ENCODE results near the gene CCNJL. TPM values are rescaled to one million over a fixed set of nuclear protein-coding genes. Genes with fewer than 3 reads are reported as not detected.

Gene CCNJL
- total RNA-seq, 8 experiments from 2014 or later = 0.10 to 10.0 (median 1.4) TPM

GRCh38 chr5:160325716-160326115, 13.4 kb upstream of the CCNJL start:
- 88 to 100% (median 100%) methylated on average over 1 to 2 of the region's 2 CpGs; no CpG with 5 or more reads in 7 of the 10 experiments for WGBS, 10 experiments
- in situ Hi-C loops (cut with MboI; ENCODE audit: low pct_unique_long_range_greater_than_20kb in 2 of 9, low sequenced_read_pairs in 9 of 9, unreplicated experiment in 9 of 9) = loop anchor here in 6 of 9 experiments (25.0 kb wide), 3 partner anchors 113 to 313 kb away; partner anchors contain the start of gene TTC1 (in 3 of the 6)
- H3K4me3 ChIP-seq = no peak overlapping the region
- no peak overlapping the region for H3K27ac ChIP-seq
- ATAC-seq (replicated peaks in 6 of 8) = no peak
- H3K4me1 ChIP-seq (replicated peaks in 1 of 2) = no peaks in the 10 kb centered on the region

- in situ Hi-C loops (cut with MboI; ENCODE audit: low pct_unique_long_range_greater_than_20kb in 2 of 9, low sequenced_read_pairs in 9 of 9, unreplicated experiment in 9 of 9) = loop anchor here in 6 of 9 experiments (25.0 kb wide), 3 partner anchors 113 to 313 kb away; partner anchors contain the start of gene TTC1 (in 3 of the 6)
- Histone ChIP-seq H3K4me3 (no peak overlapping the region), H3K27ac (no peak overlapping the region), H3K4me1 (replicated peaks in 1 of 2) (no peaks in the 10 kb centered on the region)
- 20 to 100% (median 60%) methylated on average over 1 to 2 of the region's 2 CpGs; no CpG with 5 or more reads in 3 of the 10 experiments for WGBS, 10 experiments
- ATAC-seq (replicated peaks in 6 of 8) = no peak
Measured at GRCh38 chr5:160324886-160325285, 12.5 kb upstream of the CCNJL start.

GRCh38 chr5:160318409-160318808, 6.0 kb upstream of the CCNJL start:
- in situ Hi-C loops (cut with MboI; ENCODE audit: low pct_unique_long_range_greater_than_20kb in 2 of 9, low sequenced_read_pairs in 9 of 9, unreplicated experiment in 9 of 9) = no loop called here
- 60 to 100% (median 89%) methylated on average over 1 to 4 of the region's 4 CpGs for WGBS, 10 experiments
- no peak for ATAC-seq (replicated peaks in 6 of 8)
- Histone ChIP-seq H3K4me1 (replicated peaks in 1 of 2) (no peaks in the 10 kb centered on the region), H3K27ac (no peak overlapping the region), H3K4me3 (no peak overlapping the region)

- in situ Hi-C loops (cut with MboI; ENCODE audit: low pct_unique_long_range_greater_than_20kb in 2 of 9, low sequenced_read_pairs in 9 of 9, unreplicated experiment in 9 of 9) = no loop called here
- Histone ChIP-seq H3K4me1 (replicated peaks in 1 of 2) (peaks cover 3 to 4% of the 10 kb centered on the region in 2 donors), H3K27ac (no peak overlapping the region), H3K4me3 (no peak overlapping the region)
- no peak for ATAC-seq (replicated peaks in 6 of 8)
- 41 to 100% (median 68%) methylated on average over 1 to 5 of the region's 5 CpGs for WGBS, 10 experiments
Measured at GRCh38 chr5:160317434-160317833, 5.1 kb upstream of the CCNJL start.

- 71 to 83% (median 75%) methylated on average over 1 of the region's 1 CpG; no CpG with 5 or more reads in 7 of the 10 experiments for WGBS, 10 experiments
- ATAC-seq (replicated peaks in 6 of 8) = peak in 1 of 8 experiments; percentile 36
- in situ Hi-C loops (cut with MboI; ENCODE audit: low pct_unique_long_range_greater_than_20kb in 2 of 9, low sequenced_read_pairs in 9 of 9, unreplicated experiment in 9 of 9) = no loop called here
- Histone ChIP-seq H3K27ac (no peak overlapping the region), H3K4me1 (replicated peaks in 1 of 2) (peaks cover 3 to 6% of the 10 kb centered on the region in 2 donors), H3K4me3 (no peak overlapping the region)
Measured at GRCh38 chr5:160315968-160316367, 3.6 kb upstream of the CCNJL start.

GRCh38 chr5:160312960-160313727, 780 bp upstream of the CCNJL start:
- ATAC-seq (replicated peaks in 6 of 8) = peak in 1 of 8 experiments; percentile 0
- H3K4me3 ChIP-seq = peak overlapping the region; percentile 41 to 90 (median 59)
- H3K27ac ChIP-seq = no peak overlapping the region
- 0 to 45% (median 28%) methylated on average over 3 to 8 of the region's 8 CpGs for WGBS, 10 experiments
- H3K4me1 ChIP-seq (replicated peaks in 1 of 2) = peaks cover 3 to 7% of the 10 kb centered on the region in 2 donors
- in situ Hi-C loops (cut with MboI; ENCODE audit: low pct_unique_long_range_greater_than_20kb in 2 of 9, low sequenced_read_pairs in 9 of 9, unreplicated experiment in 9 of 9) = no loop called here

GRCh38 chr5:160311491-160312133, 752 bp downstream of the CCNJL start:
- in situ Hi-C loops (cut with MboI; ENCODE audit: low pct_unique_long_range_greater_than_20kb in 2 of 9, low sequenced_read_pairs in 9 of 9, unreplicated experiment in 9 of 9) = no loop called here
- 0 to 46% (median 16%) methylated on average over 1 to 6 of the region's 45 CpGs; no CpG with 5 or more reads in 1 of the 10 experiments for WGBS, 10 experiments
- H3K27ac ChIP-seq = no peak overlapping the region
- ATAC-seq (replicated peaks in 6 of 8) = peak; percentile 27 to 73 (median 52)
- peaks cover 3 to 7% of the 10 kb centered on the region in 2 donors for H3K4me1 ChIP-seq (replicated peaks in 1 of 2)
- peak overlapping the region; percentile 41 to 90 (median 59) for H3K4me3 ChIP-seq

- Histone ChIP-seq H3K27ac (no peak overlapping the region), H3K4me3 (no peak overlapping the region), H3K4me1 (replicated peaks in 1 of 2) (peaks cover 3 to 7% of the 10 kb centered on the region in 2 donors)
- no peak for ATAC-seq (replicated peaks in 6 of 8)
- in situ Hi-C loops (cut with MboI; ENCODE audit: low pct_unique_long_range_greater_than_20kb in 2 of 9, low sequenced_read_pairs in 9 of 9, unreplicated experiment in 9 of 9) = no loop called here
- WGBS, 10 experiments = 45 to 100% (median 83%) methylated on average over 1 to 4 of the region's 4 CpGs; no CpG with 5 or more reads in 1 of the 10 experiments
Measured at GRCh38 chr5:160310552-160311295, 1.6 kb downstream of the CCNJL start.

GRCh38 chr5:160310140-160310539, 2.2 kb downstream of the CCNJL start:
- WGBS, 10 experiments = 24 to 100% (median 100%) methylated on average over 1 to 3 of the region's 4 CpGs; no CpG with 5 or more reads in 3 of the 10 experiments
- in situ Hi-C loops (cut with MboI; ENCODE audit: low pct_unique_long_range_greater_than_20kb in 2 of 9, low sequenced_read_pairs in 9 of 9, unreplicated experiment in 9 of 9) = no loop called here
- no peak for ATAC-seq (replicated peaks in 6 of 8)
- H3K4me1 ChIP-seq (replicated peaks in 1 of 2) = peaks cover 3 to 7% of the 10 kb centered on the region in 2 donors
- H3K27ac ChIP-seq = no peak overlapping the region
- H3K4me3 ChIP-seq = no peak overlapping the region

GRCh38 chr5:160306696-160307095, 5.7 kb downstream of the CCNJL start:
- no peak overlapping the region for H3K4me3 ChIP-seq
- H3K4me1 ChIP-seq (replicated peaks in 1 of 2) = peaks cover 0 to 3% of the 10 kb centered on the region in 2 donors
- in situ Hi-C loops (cut with MboI; ENCODE audit: low pct_unique_long_range_greater_than_20kb in 2 of 9, low sequenced_read_pairs in 9 of 9, unreplicated experiment in 9 of 9) = no loop called here
- no peak for ATAC-seq (replicated peaks in 6 of 8)
- no peak overlapping the region for H3K27ac ChIP-seq
- WGBS, 10 experiments = 20 to 100% (median 83%) methylated on average over 1 to 4 of the region's 4 CpGs; no CpG with 5 or more reads in 3 of the 10 experiments

- no peak overlapping the region for H3K4me3 ChIP-seq
- H3K27ac ChIP-seq = no peak overlapping the region
- in situ Hi-C loops (cut with MboI; ENCODE audit: low pct_unique_long_range_greater_than_20kb in 2 of 9, low sequenced_read_pairs in 9 of 9, unreplicated experiment in 9 of 9) = no loop called here
- 69 to 97% (median 90%) methylated on average over 3 to 7 of the region's 10 CpGs; no CpG with 5 or more reads in 4 of the 10 experiments for WGBS, 10 experiments
- H3K4me1 ChIP-seq (replicated peaks in 1 of 2) = no peaks in the 10 kb centered on the region
- no peak for ATAC-seq (replicated peaks in 6 of 8)
Measured at GRCh38 chr5:160305319-160305718, 7.0 kb downstream of the CCNJL start.

- Histone ChIP-seq H3K4me1 (replicated peaks in 1 of 2) (no peaks in the 10 kb centered on the region), H3K4me3 (no peak overlapping the region), H3K27ac (no peak overlapping the region)
- in situ Hi-C loops (cut with MboI; ENCODE audit: low pct_unique_long_range_greater_than_20kb in 2 of 9, low sequenced_read_pairs in 9 of 9, unreplicated experiment in 9 of 9) = no loop called here
- ATAC-seq (replicated peaks in 6 of 8) = no peak
- 67 to 100% (median 78%) methylated on average over 1 to 2 of the region's 3 CpGs; no CpG with 5 or more reads in 4 of the 10 experiments for WGBS, 10 experiments
Measured at GRCh38 chr5:160303690-160304089, 8.7 kb downstream of the CCNJL start.
